GM21717 (cell line): ENCODE data around the gene ASIC2.

Source experiments
- ATAC-seq: cut with Tn5 transposase; IDR thresholded peaks from one replicate; pipeline ENCODE4 v1.9.1; 2021; ENCODE audit warnings: mild to moderate bottlenecking, moderate library complexity; ENCODE audit not compliant: unreplicated experiment

Gene ASIC2

GRCh38 chr17:33292981-33293867 lies at the start of gene ASIC2:
TSS of gene ASIC2 (minus strand) at chr17:33293295.
- no peak for ATAC-seq

DNA sequence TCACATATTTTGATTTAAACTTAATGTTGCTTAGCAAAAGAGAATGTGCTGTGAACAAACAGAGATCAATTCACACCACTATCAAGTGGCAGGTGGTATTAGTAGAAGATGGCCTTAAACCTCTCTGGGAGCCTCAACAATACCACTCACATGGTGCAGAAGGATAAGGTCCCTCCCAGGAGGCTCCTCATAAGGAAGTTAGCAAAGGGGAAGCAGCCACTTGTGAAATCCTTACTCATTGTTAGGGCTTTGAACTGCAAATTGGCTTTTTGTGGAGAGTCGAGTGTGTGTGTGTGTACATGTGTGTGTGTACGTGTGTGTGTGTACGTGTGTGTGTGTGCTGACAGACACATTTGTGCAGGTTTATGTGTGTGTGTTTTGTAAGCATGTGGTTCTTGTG lies 48.9 kb upstream of the ASIC2 start:
- ATAC-seq = no peak

GRCh38 chr17:33338242-33338641 lies 45.1 kb upstream of the ASIC2 start:
- ATAC-seq = no peak

GRCh38 chr17:33335491-33336173 lies 42.5 kb upstream of the ASIC2 start:
- ATAC-seq = no peak

DNA sequence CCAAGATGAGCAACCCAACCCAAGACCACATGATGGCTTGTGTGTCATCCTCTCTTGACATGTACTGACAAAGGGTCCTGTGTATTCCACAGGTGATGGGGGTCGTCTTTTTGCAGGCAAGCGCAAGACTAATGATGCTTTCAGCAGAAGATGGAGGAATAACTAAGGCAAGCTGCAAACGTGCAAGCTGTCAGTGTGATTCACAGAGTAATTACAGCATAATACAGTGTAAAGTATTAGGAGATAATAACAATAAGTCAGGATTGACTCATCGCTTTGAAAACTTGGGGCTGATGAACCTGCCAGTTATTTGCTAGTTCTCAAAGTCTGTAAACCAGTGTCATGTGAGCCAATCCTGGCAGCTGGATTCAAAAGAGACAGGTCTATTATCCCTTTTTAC lies 41.6 kb upstream of the ASIC2 start:
- no peak for ATAC-seq

- no peak for ATAC-seq
Observed at GRCh38 chr17:33330877-33331276, 37.8 kb upstream of the ASIC2 start.

GRCh38 chr17:33328129-33328528 lies 35.0 kb upstream of the ASIC2 start:
- ATAC-seq = no peak

DNA sequence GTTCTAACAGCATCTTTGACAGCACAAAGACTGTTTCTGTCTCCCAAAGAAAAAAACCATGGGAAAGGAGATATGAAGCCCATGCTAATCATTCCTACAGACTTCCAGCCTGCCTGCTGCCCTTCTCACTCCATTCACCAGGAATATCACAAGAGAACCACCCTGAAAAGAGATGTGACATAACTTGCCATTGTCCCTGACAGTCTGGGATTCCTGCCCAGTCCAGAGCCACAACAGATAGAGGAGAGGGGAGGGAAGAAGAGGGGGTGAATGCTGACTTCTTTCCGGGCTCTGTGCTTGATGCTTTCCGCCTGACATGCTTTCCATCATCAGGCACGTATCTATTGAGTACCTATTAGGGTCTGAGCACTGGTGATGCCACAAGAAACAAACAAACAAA lies 31.6 kb upstream of the ASIC2 start:
- no peak for ATAC-seq

- ATAC-seq = no peak
Observed at GRCh38 chr17:33322063-33322462, 29.0 kb upstream of the ASIC2 start.

DNA sequence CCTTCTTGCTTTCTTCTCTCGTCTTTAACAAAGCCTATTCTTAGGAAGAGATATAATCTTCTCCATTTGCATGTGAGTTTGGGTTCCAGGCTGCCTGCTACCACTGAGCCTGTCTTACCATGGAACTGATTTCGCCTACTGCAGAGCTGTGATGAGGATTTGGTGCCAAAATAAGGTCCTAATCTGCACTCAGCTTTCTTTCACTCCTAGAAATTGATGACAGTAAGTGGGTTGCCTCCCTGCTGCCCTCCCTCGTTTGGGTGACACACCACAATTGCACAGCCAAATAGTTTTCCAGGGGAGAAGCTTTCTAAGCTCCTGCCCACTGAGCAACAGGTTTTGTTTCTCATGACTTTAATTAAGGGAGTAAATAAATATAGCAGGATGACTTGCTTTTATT lies 25.1 kb upstream of the ASIC2 start:
- no peak for ATAC-seq

- no peak for ATAC-seq
Observed at GRCh38 chr17:33316746-33317145, 23.7 kb upstream of the ASIC2 start.

- ATAC-seq = no peak
Observed at GRCh38 chr17:33310296-33310695, 17.2 kb upstream of the ASIC2 start.

DNA sequence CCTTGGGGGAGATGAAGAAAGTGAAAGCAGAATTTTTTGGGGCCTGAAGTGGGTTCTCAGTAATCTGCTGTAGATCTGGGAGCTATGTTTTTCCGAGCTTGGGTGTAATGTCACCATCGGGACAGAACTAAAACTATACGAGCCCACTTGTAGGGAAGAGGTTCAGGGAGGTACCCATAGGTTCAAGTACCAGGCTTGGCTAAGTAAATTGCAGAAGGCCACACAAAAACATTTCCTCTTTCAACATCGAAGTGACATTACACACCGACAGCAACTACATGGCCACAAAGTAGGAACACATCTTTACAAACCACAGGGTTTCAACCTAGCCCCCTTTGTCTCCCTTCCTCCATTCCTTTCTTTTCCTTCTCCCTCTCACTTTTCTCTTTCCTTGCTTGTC lies 10.2 kb upstream of the ASIC2 start:
- ATAC-seq = no peak

GRCh38 chr17:33302394-33302793 lies 9.3 kb upstream of the ASIC2 start:
- ATAC-seq = no peak

GRCh38 chr17:33300241-33300640 lies 7.1 kb upstream of the ASIC2 start:
- no peak for ATAC-seq

GRCh38 chr17:33299115-33299514 lies 6.0 kb upstream of the ASIC2 start:
- no peak for ATAC-seq

- no peak for ATAC-seq
Observed at GRCh38 chr17:33297643-33298042, 4.5 kb upstream of the ASIC2 start.

GRCh38 chr17:33294994-33295393 lies 1.9 kb upstream of the ASIC2 start:
- ATAC-seq = no peak

DNA sequence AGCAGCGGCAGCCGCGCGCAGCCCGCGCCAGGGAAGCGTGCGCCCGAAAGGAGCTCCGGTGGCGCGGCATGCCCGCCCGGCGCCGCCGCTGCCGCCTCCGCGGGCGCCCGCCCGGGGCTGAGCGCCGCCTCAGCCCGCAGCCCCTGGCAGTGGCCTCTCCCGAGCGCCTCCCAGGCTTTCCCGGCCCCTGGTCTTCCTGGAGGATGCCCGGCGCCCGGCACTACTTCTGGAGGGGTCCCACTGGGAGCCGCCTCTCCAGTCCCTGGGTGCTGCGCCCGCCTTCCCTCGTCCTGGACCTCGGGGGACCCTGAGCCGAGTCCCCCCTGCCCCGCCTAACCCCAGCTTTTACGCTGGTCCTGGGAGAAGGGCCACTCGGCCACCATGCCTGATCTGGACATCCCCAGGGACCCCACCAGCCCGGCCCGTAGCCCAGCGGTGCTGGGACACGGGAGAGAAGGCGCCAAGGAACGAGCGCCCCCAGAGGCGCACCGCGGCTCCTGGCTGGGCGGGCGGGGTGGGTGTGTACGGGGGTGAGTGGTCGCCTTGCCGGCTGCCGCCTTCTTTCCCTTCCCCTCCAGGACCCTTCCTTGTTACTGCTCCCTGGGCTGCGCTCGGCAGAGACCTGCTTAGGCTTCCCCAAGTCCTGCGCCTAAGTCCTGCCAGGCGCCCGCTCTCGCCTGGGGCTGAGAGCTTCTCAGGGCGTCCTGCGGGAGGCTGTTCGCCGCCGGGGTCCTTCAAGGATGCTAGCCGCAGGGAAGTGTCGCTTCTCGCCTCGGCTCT lies 704 bp downstream of the ASIC2 start:
- no peak for ATAC-seq

GRCh38 chr17:33291248-33292200 lies 1.6 kb downstream of the ASIC2 start:
- no peak for ATAC-seq
